ENCODE data around the gene SYT11.
A peak's percentile ranks its signal among the peaks of the same experiment; 100 is the strongest.
"Not testable (repeated sequence)": the region's sequence is repeated elsewhere in the genome, so short reads cannot be mapped to it uniquely, and the experiment has no call there.

The SYT11 gene

GRCh38 chr1:155904261-155904660 lies 44.9 kb downstream of the SYT11 start:
- no peak for DNase-seq

- no peak for DNase-seq
Observed at GRCh38 chr1:155909894-155910293, 50.5 kb downstream of the SYT11 start.

DNA sequence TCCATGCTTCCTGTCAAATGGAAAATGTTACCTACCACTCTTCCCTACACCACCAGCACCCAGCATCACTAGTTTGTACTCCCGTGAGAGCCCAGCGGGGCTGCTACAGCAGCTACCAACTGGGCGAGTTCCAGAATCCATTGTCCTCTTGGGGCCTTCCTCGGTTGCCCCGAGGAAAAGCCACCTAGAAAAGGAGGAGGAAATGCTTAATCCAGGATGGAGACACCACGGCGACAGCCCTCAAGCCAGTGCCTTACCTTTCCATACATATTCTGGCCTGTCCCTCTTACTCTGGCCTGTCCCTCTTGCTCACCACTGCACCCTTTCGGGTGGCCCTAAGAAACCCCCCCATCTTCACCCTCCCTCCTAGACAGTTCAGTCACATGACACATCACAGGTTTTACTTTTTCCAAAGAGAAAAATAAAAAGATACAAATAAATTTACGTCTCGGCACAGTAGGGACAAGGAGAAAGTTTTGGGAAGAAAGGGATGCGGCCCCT lies 51.3 kb downstream of the SYT11 start:
- DNase-seq: no peak

DNA sequence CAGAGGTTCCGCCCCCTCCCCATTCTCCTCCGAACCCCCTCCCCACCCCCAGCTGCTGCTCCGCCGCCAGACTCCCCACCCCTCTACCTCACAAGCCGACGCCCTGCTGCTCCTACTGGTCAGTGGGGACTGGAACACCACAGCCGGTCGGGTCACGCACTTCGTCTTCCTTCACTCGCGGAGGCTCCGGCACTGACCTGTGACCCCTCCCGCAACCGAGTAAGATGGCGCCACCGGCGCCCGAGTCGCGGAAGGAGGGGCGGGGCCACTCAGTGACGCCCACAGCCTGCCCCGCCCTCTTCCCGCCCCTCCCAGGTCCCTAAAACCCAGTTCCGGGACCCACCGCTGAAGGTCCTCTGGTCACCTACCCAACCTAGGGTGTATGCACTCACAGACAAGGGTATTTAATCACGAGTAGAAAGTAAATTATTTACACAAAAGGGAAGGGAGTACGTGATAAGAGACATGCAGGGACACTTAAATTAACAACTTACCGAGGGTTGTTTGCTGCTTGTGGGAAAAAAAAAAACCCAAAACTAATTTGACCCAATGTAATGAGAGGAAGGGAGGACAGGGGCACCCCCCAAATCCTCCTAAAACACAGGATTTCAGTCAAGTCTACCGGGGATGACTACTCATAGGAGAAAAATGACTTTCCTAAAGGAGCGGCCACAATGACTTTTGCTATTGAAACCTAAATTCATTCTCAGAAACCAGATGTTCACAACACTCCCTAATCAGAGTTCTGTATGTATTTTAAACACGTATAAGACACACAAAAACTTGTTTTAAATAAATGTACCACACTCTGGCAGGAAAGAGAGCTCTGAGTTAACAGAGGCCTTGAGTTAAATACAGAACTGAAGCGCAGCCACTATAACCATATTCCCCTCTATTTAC lies 52.0 kb downstream of the SYT11 start, which contains the start of gene RIT1:
Gene RIT1 (minus strand): TSS at position 194 of the 900 bp plus-strand sequence. CDS start 588 bp downstream, outside the sequence.
- DNase-seq: peak; percentile 36

GRCh38 chr1:155912056-155912536 lies 52.7 kb downstream of the SYT11 start:
- DNase-seq: no peak

GRCh38 chr1:155913969-155914757 lies 54.8 kb downstream of the SYT11 start:
- no peak for DNase-seq

GRCh38 chr1:155918660-155919059 lies 59.3 kb downstream of the SYT11 start:
- DNase-seq: no peak

DNA sequence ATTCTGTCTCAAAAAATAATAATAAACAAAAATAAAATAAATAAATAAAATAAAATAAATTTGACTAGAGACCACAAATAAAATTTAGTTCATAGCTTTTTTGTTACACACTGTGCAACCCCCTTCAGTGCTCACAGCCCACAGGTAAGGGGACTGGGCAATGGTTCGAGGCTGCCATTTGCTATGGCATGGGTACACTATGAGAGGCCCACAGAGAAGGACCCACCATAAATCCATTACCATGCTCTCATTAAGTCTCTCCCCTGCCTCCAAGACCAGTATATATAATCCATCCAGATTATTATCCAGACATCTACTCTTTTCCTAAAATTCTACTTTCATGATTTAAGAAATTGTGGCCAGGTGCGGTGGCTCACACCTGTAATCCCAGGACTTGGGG lies 60.4 kb downstream of the SYT11 start:
- DNase-seq: no peak

- no peak for DNase-seq
Observed at GRCh38 chr1:155920717-155921116, 61.4 kb downstream of the SYT11 start.

- no peak for DNase-seq
Observed at GRCh38 chr1:155925506-155925905, 66.1 kb downstream of the SYT11 start.

GRCh38 chr1:155929057-155929456 lies 69.7 kb downstream of the SYT11 start:
- no peak for DNase-seq

- DNase-seq: not testable (repeated sequence)
Observed at GRCh38 chr1:155930725-155931124, 71.4 kb downstream of the SYT11 start.

DNA sequence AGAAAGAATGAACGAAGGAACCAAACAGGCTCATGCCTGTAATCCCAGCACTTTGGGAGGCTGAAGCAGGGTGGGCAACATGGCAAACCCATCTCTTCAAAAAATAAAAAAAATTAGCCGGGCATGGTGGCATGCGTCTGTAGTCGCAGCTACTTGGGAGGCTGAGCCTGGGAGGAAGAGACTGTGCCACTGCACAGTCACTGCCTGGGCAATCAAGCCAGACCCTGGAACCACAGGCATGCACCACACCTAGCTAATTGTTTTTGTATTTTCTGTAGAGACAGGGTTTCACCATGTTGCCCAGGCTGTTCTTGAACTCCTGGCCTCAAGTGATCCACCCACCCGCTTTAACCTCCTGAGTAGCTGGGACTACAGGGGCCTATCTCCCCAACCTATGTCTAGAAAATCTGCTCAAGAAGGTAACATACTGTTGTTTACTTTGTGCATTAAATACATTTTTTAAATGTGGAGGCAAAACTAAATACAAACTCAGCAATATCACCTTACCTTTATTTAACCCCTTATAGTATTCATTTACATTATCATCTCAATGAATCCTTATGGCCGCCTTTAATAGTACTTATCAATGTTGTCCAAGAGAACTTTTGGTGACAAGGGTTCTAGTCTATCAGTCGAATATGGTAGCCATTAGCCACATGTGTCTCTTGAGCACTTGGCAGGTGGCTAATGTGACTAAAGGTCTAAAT lies 72.1 kb downstream of the SYT11 start:
- no peak for DNase-seq

GRCh38 chr1:155932081-155932480 lies 72.7 kb downstream of the SYT11 start:
- DNase-seq: no peak

- DNase-seq: no peak
Observed at GRCh38 chr1:155932487-155932886, 73.1 kb downstream of the SYT11 start.

DNA sequence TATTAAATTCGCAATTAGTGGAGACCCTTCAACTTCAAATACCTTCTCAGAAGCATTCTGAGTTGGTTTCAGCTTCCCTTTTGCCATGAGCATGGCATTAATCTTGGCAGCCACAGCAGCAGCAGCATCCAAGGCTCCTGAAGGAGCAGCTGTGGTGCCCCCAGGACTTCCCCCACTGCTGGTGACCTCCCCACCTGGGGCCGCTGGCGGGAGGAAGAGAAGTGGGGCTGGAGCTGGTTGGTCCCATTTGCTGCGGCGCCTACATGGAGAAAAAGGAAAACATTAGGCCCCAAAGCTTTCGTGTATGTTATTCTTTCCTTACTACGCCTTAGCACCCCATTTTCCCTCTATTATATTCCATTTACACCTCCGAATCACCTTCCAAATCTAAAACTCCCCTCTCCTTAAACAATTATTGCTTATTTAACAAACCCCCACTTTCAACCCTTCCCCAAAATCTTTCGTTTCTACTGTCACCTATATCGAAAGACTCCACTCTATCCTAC lies 74.3 kb downstream of the SYT11 start:
- DNase-seq: no peak

DNA sequence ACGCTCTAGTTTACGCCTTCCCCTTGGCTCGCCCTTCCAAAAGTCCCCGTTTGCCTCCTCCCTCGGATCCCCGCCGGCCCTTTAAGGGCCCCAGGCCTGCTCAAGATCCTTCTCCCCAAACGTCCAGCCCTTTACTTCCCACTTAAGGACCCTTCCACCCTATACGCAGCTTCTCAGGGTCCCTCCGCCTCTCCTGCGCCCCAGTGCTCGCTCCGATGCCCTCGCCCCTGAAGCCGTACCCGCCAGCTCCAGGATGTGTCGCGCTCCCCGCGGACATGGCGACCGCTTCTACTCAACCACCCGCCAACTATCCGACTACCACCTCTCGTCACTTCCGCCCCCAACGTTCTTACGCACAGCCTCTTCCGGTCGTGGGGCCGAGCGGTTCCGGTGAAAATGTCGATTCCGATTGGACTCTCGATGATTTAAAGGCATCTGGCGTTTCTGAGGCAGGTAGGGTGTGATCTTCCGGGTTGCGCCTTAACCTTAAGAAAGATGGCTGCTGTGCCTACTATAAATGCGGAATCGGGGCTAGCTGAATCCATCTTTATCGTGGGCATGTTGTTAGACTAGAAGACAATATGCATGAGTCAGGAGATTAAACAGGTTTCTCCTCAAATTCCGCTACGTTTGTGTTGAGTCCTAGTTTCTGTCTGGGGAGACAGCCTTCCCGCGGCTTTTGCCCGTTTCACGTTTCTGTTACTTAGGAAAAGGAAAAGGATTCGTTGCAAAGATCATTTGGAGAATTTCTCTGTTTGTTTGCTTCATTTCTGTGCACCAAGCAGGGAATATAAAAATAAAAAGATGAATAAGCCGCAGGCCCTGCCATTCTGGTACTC lies 74.9 kb downstream of the SYT11 start, which contains the start of gene KHDC4:
Gene KHDC4 (minus strand): TSS at position 317 of the 839 bp plus-strand sequence. CDS start 40 bp downstream, at position 277.
- DNase-seq: peak; percentile 82
